Measurements from ENCODE around the gene ADNP. TPM values are rescaled to one million over a fixed set of nuclear protein-coding genes. Genes with fewer than 3 reads are reported as not detected.
A peak's percentile ranks its signal among the peaks of the same experiment; 100 is the strongest.

The ADNP gene
- total and polyA plus RNA-seq, 2 of the 13 experiments (the other 11 are each of a cell fraction or from before 2014, with no cell fraction given), result 21.0 to 21.5 TPM

DNA sequence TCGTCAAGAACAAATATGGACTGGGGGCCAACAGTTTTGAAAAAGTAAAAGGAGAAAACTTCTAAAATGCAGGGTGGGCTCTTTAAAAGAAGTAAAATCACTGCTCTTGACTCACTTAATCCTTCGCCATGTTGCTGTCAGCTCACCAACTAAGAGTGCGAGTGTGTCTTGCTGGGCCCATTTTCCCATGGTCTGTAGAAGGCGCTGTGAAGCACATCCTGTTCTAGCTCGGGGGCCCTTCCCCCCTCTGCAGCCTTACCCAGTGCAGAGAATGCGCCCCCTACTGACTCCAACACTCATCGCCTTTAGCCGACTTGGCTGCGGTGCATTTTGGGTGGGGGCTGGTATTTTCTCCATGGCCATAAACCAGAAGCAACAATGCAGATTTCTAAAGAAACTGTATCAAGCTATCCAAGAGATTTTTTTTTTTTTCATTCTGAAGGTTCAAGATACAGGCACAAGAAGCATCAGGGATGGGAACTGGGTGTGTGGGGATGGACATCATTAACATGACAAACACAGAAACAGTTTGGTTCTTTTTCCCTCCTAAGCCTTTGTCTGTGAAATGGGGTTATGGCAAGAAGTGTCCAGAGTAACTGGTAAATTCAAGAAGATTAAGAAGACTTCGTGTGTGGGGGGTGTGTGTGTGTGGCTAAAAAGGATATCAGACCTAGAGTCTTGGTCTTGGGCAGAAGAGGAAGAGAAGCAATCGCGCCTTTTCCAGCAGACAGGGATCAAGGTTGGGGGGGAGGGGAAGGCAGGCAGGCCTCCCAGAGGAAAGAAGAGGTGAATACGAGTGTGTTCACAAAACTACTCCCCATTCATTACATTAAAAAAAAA, 1.7 kb downstream of the ADNP start (continued):
- TF ChIP-seq, protein P1, sequence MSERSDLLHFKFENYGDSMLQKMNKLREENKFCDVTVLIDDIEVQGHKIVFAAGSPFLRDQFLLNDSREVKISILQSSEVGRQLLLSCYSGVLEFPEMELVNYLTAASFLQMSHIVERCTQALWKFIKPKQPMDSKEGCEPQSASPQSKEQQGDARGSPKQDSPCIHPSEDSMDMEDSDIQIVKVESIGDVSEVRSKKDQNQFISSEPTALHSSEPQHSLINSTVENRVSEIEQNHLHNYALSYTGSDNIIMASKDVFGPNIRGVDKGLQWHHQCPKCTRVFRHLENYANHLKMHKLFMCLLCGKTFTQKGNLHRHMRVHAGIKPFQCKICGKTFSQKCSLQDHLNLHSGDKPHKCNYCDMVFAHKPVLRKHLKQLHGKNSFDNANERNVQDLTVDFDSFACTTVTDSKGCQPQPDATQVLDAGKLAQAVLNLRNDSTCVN (CRISPR knock-in tag; IDR thresholded peaks at IDR 0.05; ENCODE audit: borderline replicate concordance), result peak; percentile 84; the same call in 1 of the 2 replicates
- TF ChIP-seq MAFK (conservative IDR thresholded peaks at IDR 0.05 in 1 of 2, IDR thresholded peaks at IDR 0.05 in 1 of 2; ENCODE audit: low read length in 2 of 2) (peak in 1 of 2 experiments; percentile 10; a peak in 1 of 4 replicates), TOE1 (CRISPR knock-in tag; IDR thresholded peaks at IDR 0.05) (peak; percentile 96), SMYD3 (CRISPR knock-in tag; IDR thresholded peaks at IDR 0.05) (no peak), MEIS2 (CRISPR knock-in tag; IDR thresholded peaks at IDR 0.05) (peak; percentile 76; the same call in 1 of the 2 replicates), ZNF788 (CRISPR knock-in tag; IDR thresholded peaks at IDR 0.05; ENCODE audit: borderline replicate concordance) (peak; percentile 95; the same call in 1 of the 2 replicates), HMGA1 (CRISPR knock-in tag; conservative IDR thresholded peaks at IDR 0.05) (no peak), ZNF577 (CRISPR knock-in tag; IDR thresholded peaks at IDR 0.05; ENCODE audit: borderline replicate concordance, low read depth) (no peak), PAX8 (CRISPR knock-in tag; IDR thresholded peaks at IDR 0.05; ENCODE audit: borderline replicate concordance) (0 out of 2 replicates have a peak, but pooled peaks have one; percentile 49), ETV6 (CRISPR knock-in tag; conservative IDR thresholded peaks at IDR 0.05) (peak; percentile 78), GABPA (IDR thresholded peaks at IDR 0.05; ENCODE audit: low read depth, low read length) (no peak), GABPA (CRISPR knock-in tag; IDR thresholded peaks at IDR 0.05; ENCODE audit: low read depth) (peak; percentile 86), TBX3 (IDR thresholded peaks at IDR 0.05; ENCODE audit: borderline replicate concordance) (peak; percentile 51; the same call in 1 of the 2 replicates), ZNF138 (CRISPR knock-in tag; IDR thresholded peaks at IDR 0.05; ENCODE audit: low read depth) (no peak), ZNF143 (CRISPR knock-in tag; IDR thresholded peaks at IDR 0.05) (peak; percentile 85), IRF2 (CRISPR knock-in tag; IDR thresholded peaks at IDR 0.05) (peak; percentile 95), NFE2L2 (IDR thresholded peaks at IDR 0.05; ENCODE audit: low read length) (no peak), MAFG (CRISPR knock-in tag; IDR thresholded peaks at IDR 0.05) (no peak), EED (CRISPR knock-in tag; IDR thresholded peaks at IDR 0.05) (no peak)
- TF ChIP-seq, protein P2, sequence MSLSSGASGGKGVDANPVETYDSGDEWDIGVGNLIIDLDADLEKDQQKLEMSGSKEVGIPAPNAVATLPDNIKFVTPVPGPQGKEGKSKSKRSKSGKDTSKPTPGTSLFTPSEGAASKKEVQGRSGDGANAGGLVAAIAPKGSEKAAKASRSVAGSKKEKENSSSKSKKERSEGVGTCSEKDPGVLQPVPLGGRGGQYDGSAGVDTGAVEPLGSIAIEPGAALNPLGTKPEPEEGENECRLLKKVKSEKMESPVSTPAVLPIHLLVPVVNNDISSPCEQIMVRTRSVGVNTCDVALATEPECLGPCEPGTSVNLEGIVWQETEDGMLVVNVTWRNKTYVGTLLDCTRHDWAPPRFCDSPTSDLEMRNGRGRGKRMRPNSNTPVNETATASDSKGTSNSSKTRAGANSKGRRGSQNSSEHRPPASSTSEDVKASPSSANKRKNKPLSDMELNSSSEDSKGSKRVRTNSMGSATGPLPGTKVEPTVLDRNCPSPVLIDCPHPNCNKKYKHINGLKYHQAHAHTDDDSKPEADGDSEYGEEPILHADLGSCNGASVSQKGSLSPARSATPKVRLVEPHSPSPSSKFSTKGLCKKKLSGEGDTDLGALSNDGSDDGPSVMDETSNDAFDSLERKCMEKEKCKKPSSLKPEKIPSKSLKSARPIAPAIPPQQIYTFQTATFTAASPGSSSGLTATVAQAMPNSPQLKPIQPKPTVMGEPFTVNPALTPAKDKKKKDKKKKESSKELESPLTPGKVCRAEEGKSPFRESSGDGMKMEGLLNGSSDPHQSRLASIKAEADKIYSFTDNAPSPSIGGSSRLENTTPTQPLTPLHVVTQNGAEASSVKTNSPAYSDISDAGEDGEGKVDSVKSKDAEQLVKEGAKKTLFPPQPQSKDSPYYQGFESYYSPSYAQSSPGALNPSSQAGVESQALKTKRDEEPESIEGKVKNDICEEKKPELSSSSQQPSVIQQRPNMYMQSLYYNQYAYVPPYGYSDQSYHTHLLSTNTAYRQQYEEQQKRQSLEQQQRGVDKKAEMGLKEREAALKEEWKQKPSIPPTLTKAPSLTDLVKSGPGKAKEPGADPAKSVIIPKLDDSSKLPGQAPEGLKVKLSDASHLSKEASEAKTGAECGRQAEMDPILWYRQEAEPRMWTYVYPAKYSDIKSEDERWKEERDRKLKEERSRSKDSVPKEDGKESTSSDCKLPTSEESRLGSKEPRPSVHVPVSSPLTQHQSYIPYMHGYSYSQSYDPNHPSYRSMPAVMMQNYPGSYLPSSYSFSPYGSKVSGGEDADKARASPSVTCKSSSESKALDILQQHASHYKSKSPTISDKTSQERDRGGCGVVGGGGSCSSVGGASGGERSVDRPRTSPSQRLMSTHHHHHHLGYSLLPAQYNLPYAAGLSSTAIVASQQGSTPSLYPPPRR (CRISPR knock-in tag; IDR thresholded peaks at IDR 0.05; ENCODE audit: borderline replicate concordance), result peak; percentile 74

All from HepG2 (cell line).